Activated naive CD4-positive, alpha-beta T cell treated with anti-CD3 and anti-CD28 coated beads, Interleukin-2, amount 50 U/mL, for 24 hours (primary cell): ENCODE measurements around the gene NEU4.
A peak's percentile ranks its signal among the peaks of the same experiment; 100 is the strongest.
"Not testable (repeated sequence)": the region's sequence is repeated elsewhere in the genome, so short reads cannot be mapped to it uniquely, and the experiment has no call there.

Experiments
- H3K27ac Mint-ChIP-seq: one replicate; pipeline ENCODE4 v1.8.0; 2021; ENCODE audit warnings: mild to moderate bottlenecking, mixed read lengths
- H3K27me3 Mint-ChIP-seq: one replicate; pipeline ENCODE4 v1.8.0; 2021; ENCODE audit warnings: mixed read lengths
- H3K36me3 Mint-ChIP-seq: one replicate; pipeline ENCODE4 v1.8.0; 2021; ENCODE audit warnings: mixed read lengths
- H3K4me1 Mint-ChIP-seq: one replicate; pipeline ENCODE4 v1.8.0; 2021; ENCODE audit warnings: mixed read lengths
- H3K4me3 Mint-ChIP-seq: one replicate; pipeline ENCODE4 v1.8.0; 2021; ENCODE audit warnings: mild to moderate bottlenecking, mixed read lengths
- H3K9me3 Mint-ChIP-seq: one replicate; pipeline ENCODE4 v1.8.0; 2021; ENCODE audit warnings: mixed read lengths

NEU4 gene

DNA sequence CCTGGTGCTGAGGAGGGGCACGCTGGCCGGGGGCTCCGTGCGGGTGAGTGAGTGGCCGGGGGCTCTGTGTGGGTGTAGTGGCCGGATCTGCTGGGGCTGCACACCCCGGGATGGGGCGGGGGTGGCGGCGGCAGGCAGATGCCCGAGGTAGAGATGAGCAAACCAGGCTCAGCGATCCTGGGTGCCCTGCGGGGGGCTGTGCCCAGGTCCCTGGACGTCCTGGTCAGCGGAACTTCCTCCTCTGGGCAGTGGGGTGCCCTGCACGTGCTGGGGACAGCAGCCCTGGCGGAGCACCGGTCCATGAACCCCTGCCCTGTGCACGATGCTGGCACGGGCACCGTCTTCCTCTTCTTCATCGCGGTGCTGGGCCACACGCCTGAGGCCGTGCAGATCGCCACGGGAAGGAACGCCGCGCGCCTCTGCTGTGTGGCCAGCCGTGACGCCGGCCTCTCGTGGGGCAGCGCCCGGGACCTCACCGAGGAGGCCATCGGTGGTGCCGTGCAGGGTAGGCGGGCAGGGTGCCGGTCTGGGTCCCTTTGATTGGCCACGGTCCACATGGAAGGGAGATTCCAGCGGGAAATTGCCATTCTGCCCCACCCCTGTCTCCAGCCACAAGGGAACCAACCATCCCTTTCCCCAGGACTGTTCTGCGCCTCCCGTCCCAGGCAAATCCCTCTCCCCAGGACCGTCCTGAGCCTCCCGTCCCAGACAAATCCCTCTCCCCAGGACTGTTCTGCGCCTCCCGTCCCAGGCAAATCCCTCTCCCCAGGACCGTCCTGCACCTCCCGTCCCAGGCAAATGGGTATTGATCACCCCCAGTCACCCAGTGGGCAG is 5.9 kb downstream of the NEU4 start:
- no peaks in the 10 kb centered on the region for H3K36me3 Mint-ChIP-seq
- no peaks in the 10 kb centered on the region for H3K9me3 Mint-ChIP-seq
- no peaks in the 10 kb centered on the region for H3K27me3 Mint-ChIP-seq
- no peak overlapping the region for H3K4me3 Mint-ChIP-seq
- H3K4me1 Mint-ChIP-seq = peaks cover 7% of the 10 kb centered on the region
- no peak overlapping the region for H3K27ac Mint-ChIP-seq

DNA sequence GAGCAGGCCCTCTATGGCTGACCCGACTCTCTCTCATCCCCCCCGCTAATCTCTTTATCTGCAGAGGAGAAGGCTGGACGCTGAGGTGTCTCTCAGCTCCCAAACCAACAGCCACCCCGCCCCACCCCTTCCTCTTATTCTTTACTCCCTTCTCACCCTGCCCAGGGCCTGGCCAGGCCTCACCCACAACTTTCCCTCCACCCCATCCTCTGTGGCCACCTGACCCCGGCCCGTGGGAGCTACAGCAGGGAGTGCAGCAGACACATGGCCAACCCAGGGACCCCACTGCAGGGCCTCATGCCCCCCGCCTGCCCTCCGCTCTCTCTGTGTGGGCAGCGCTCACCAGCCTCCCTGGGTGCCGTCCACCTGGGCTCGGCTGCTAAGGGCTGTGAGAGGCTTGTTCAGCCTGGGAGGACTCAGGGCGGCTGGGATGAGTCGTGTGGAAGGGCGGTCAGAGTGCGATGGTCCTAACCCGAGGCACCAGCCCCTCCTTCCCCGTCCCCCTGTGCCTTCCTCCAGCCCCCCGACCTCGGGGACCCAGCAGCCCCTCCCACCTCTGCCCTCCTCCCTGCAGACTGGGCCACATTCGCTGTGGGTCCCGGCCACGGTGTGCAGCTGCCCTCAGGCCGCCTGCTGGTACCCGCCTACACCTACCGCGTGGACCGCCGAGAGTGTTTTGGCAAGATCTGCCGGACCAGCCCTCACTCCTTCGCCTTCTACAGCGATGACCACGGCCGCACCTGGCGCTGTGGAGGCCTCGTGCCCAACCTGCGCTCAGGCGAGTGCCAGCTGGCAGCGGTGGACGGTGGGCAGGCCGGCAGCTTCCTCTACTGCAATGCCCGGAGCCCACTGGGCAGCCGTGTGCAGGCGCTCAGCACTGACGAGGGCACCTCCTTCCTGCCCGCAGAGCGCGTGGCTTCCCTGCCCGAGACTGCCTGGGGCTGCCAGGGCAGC is 6.8 kb downstream of the NEU4 start:
- no peaks in the 10 kb centered on the region for H3K27me3 Mint-ChIP-seq
- H3K9me3 Mint-ChIP-seq = no peaks in the 10 kb centered on the region
- no peak overlapping the region for H3K27ac Mint-ChIP-seq
- no peak overlapping the region for H3K4me3 Mint-ChIP-seq
- H3K36me3 Mint-ChIP-seq = no peaks in the 10 kb centered on the region
- H3K4me1 Mint-ChIP-seq = peaks cover 7% of the 10 kb centered on the region

DNA sequence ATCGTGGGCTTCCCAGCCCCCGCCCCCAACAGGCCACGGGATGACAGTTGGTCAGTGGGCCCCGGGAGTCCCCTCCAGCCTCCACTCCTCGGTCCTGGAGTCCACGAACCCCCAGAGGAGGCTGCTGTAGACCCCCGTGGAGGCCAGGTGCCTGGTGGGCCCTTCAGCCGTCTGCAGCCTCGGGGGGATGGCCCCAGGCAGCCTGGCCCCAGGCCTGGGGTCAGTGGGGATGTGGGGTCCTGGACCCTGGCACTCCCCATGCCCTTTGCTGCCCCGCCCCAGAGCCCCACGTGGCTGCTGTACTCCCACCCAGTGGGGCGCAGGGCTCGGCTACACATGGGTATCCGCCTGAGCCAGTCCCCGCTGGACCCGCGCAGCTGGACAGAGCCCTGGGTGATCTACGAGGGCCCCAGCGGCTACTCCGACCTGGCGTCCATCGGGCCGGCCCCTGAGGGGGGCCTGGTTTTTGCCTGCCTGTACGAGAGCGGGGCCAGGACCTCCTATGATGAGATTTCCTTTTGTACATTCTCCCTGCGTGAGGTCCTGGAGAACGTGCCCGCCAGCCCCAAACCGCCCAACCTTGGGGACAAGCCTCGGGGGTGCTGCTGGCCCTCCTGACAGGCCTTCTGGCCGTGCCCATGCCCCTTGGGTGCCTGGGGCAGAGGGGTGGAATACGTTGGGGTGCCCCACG is 7.6 kb downstream of the NEU4 start:
- Mint-ChIP-seq H3K27ac (no peak overlapping the region), H3K36me3 (no peaks in the 10 kb centered on the region), H3K27me3 (no peaks in the 10 kb centered on the region), H3K4me1 (peaks cover 7% of the 10 kb centered on the region), H3K4me3 (no peak overlapping the region), H3K9me3 (no peaks in the 10 kb centered on the region)

DNA sequence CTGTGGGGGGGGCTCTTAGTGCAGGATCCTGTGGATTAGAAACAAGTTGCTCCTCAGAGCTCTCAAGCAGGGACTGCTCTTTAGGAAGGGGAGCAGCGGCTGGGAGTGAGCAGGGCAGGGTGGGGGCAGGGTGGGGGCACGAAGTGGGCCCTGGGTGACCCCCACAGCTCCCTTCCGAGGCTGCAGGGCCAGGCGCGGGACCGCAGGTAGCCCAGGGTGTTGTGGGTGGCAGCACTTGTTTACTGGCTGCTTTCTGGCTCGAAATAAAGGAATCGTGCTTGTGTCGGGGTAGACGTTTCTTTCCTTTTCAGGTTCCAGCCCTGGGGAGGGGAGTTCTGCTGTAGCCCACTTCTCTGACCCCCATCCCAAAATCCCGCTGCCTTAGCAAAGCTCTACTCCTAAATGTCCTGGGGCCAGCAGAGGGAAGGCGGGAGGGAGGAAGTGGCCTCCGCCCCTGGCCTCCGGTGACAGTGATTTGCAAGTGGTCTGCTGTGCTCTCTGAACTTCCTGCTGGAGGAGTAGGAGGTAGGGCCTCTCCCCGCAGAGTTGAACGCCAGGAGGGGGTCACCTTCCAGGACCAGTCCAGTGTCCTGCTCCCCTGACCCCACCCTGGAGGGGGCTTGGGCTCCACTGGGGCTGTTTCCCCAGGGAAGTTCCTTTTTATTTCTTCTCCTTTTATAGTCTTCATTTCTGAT is 8.3 kb downstream of the NEU4 start:
- H3K9me3 Mint-ChIP-seq = no peaks in the 10 kb centered on the region
- peaks cover 7% of the 10 kb centered on the region for H3K4me1 Mint-ChIP-seq
- no peaks in the 10 kb centered on the region for H3K36me3 Mint-ChIP-seq
- no peak overlapping the region for H3K4me3 Mint-ChIP-seq
- no peaks in the 10 kb centered on the region for H3K27me3 Mint-ChIP-seq
- peak overlapping the region; percentile 12 for H3K27ac Mint-ChIP-seq

DNA sequence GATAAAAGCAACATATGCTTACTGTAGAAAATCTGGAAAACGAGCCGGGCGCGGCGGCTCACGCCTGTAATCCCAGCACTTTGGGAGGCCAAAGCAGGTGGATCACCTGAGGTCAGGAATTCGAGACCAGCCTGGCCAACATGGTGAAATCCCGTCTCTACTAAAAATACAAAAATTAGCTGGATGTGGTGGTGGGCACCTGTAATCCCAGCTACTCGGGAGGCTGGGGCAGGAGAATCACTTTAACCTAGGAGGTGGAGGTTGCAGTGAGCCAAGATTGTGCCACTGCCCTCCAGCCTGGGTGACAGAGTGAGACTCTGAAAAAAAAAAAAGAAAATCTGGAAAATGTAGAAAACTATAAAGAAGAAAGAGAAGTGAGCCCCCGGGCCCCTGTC is 8.8 kb downstream of the NEU4 start:
- not testable (repeated sequence) for H3K27me3 Mint-ChIP-seq, H3K36me3 Mint-ChIP-seq, H3K9me3 Mint-ChIP-seq, H3K4me3 Mint-ChIP-seq
- H3K27ac Mint-ChIP-seq = peak overlapping the region; percentile 12
- peaks cover 12% of the 10 kb centered on the region for H3K4me1 Mint-ChIP-seq

DNA sequence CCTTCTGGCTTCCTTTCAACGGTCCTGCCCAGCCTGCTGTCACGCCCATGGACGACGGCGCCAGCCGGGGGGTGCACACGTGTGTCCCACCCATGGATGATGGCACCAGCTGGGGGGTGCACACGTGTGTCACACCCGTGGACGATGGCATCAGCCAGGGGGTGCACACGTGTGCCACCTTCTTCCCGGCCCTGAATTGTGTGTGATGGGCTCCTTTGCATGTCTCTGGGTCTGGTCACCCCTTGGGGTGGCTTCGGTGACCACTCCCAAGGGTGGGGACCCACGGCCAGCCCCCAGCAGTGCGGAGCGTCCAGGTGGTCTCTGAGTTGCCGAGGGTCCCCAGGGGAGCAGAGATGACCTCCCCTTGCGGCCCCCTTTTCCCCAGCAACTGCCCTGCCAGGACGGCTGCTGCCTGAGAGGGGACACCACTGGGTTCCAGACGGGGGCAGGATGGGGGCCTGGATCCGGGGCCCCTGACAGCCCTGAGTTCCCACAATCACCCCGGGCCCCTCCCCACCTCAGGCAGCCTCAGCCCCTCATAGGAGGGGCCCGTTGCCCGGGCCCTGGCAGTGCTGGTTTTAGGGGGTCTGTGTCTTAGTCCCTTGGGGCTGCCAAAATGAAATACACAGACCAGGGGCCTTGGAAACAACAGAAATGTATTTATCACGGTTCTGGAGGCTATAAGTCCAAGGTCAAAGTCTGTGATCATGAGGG is 9.4 kb downstream of the NEU4 start:
- Mint-ChIP-seq H3K4me3 (no peak overlapping the region), H3K27me3 (no peaks in the 10 kb centered on the region), H3K27ac (no peak overlapping the region), H3K9me3 (no peaks in the 10 kb centered on the region), H3K4me1 (peaks cover 15% of the 10 kb centered on the region), H3K36me3 (no peaks in the 10 kb centered on the region)

DNA sequence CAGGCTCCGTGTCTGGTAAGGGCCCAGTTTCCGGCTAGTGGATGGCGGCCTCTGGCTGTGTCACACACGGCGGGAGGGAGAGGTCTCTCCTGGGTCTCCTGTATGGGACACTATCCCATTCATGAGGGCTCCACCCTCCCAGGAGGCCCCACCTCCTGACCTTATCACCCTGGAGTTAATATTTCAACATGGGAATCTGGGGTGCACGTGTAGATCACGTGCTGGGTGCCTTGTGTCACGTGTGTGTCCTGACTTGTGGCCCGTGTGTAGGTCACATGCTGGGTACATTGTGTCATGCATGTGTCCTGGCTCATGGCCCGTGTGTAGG is 9.9 kb downstream of the NEU4 start:
- Mint-ChIP-seq H3K27ac (no peak overlapping the region), H3K9me3 (no peaks in the 10 kb centered on the region), H3K4me1 (peaks cover 15% of the 10 kb centered on the region), H3K27me3 (no peaks in the 10 kb centered on the region), H3K4me3 (no peak overlapping the region), H3K36me3 (no peaks in the 10 kb centered on the region)

DNA sequence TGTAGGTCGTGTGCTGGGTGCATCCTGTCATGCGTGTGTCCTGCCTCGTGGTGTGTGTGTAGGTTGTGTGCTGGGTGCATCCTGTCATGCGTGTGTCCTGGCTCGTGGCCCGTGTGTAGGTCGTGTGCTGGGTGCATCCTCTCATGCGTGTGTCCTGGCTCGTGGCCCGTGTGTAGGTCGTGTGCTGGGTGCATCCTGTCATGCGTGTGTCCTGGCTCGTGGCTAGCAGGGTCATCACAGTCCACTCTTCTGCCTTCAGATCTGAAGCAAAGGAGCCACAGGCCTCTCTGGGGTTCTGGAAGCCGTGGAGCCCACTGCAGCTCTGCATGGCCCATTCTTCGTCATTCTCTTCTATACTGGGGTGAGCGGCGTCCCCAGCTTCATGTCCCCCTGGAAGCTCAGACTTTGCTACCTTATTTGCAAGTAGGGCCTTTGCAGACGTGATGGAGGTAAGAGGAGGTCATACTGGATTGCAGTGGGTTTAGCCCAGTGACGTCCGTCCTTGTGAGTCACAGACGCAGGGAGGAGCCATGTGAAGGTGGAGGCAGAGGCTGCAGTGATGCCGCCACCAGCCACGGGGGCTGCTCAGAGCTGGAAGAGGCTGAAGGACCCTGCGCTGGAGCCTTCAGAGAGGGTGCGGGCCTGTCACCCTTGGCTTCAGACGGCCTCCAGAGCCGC is 11.1 kb downstream of the NEU4 start:
- H3K36me3 Mint-ChIP-seq, H3K9me3 Mint-ChIP-seq, H3K4me3 Mint-ChIP-seq, H3K27me3 Mint-ChIP-seq, H3K27ac Mint-ChIP-seq: not testable (repeated sequence)
- peaks cover 15% of the 10 kb centered on the region for H3K4me1 Mint-ChIP-seq

DNA sequence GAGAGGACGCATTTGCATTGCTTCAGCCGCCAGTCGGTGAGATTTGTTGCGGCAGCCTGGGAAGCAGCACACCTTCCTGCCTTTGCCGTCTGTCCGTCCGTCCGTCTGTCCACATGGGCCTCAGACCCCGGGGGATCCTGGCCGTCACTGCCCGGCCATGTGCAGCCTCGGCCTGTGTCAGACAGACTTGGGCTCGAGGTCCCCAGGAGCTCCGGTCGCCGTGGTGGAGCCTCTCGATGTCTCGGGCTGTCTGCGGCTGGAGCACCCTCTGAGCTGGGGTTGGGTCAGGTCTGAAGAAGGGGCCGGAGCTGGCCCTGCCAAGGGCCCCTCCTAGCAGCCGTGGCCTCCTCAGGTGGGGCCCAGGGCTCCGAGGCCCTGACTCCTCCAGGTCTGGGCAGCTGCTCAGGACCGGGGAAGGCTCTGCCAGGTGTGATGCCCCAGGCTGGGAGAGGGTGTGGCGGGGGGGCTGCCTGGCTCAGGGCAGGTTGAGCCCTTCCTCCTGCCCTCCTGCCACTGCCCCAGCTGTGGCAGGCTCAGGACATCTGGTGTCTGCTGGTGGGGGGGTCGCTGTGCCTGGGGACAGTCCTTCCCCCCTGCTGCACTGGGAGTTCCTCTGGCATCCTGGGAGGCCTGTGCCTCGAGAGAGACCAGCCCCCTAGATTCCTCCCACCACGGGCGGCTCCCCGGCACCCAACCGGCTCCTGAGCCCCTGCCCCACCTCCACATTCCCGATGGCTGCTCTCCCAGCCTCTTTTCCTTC is 11.8 kb downstream of the NEU4 start:
- peaks cover 15% of the 10 kb centered on the region for H3K4me1 Mint-ChIP-seq

DNA sequence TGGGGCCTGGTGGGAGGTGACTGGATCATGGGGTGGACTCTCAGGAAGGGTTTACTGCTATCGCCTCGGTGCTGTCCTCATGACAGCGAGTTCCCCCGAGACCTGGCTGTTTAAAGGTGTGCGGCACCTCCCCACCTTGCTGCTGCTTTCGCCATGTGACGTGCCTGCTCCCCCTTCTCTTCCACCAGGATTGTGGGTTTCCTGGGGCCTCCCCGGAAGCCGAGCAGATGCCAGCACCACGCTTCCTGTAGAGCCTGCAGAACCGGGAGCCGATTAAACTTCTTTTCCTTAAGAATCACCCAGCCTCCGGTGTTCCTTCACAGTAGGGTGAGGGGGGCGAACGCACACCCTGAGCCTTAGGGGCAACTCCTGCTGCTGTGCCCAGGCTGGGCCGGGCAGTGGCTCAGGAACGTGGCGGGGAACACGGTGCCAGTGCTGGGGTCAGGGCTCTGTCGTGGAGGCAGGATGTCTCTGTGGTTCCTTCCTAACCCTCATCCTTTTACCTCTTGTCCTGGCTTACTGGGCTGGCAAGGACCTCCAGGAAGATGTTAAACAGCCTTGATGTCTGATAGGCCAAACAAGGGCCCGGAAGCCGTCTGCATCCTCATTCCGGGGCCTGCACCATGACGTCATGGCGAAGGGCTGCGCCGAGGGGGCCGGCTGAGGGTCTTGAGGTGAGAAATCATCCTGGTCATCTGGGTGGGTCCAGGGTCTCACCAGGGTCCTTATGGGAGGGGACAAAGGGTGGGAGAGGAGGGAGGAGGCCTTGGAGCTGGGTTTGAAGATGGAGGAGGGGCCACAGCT is 12.7 kb downstream of the NEU4 start:
- H3K36me3 Mint-ChIP-seq = peaks cover 4% of the 10 kb centered on the region
- peaks cover 5% of the 10 kb centered on the region for H3K9me3 Mint-ChIP-seq
- H3K27me3 Mint-ChIP-seq = peaks cover 1% of the 10 kb centered on the region
- peaks cover 15% of the 10 kb centered on the region for H3K4me1 Mint-ChIP-seq
- no peak overlapping the region for H3K4me3 Mint-ChIP-seq
- no peak overlapping the region for H3K27ac Mint-ChIP-seq

More for the DNA sequence above, 11.8 kb downstream of the NEU4 start:
- Mint-ChIP-seq H3K27ac (no peak overlapping the region), H3K36me3 (peaks cover 4% of the 10 kb centered on the region), H3K9me3 (peaks cover 5% of the 10 kb centered on the region), H3K4me3 (no peak overlapping the region), H3K27me3 (peaks cover 1% of the 10 kb centered on the region)

DNA sequence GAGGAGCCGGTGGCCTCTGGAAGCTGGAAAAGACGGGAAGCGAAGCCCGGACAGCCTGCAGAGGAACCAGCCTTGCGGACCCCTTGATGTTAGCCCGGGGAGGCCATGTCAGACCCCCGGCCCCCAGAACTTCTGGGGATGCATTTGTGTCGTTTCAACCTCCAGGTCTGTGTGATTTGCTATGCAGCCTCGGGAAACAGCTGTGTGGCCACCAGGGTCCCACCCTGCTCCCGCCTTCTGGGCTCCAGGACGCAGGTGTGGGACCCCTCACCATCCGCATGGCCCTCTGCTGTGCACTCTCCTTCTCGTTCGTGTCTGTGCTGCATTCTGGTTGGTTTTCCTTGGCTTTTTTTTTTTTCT is 13.3 kb downstream of the NEU4 start:
- Mint-ChIP-seq H3K36me3 (peaks cover 4% of the 10 kb centered on the region), H3K4me3 (no peak overlapping the region), H3K4me1 (peaks cover 14% of the 10 kb centered on the region), H3K9me3 (peaks cover 9% of the 10 kb centered on the region), H3K27me3 (peaks cover 2% of the 10 kb centered on the region), H3K27ac (no peak overlapping the region)

DNA sequence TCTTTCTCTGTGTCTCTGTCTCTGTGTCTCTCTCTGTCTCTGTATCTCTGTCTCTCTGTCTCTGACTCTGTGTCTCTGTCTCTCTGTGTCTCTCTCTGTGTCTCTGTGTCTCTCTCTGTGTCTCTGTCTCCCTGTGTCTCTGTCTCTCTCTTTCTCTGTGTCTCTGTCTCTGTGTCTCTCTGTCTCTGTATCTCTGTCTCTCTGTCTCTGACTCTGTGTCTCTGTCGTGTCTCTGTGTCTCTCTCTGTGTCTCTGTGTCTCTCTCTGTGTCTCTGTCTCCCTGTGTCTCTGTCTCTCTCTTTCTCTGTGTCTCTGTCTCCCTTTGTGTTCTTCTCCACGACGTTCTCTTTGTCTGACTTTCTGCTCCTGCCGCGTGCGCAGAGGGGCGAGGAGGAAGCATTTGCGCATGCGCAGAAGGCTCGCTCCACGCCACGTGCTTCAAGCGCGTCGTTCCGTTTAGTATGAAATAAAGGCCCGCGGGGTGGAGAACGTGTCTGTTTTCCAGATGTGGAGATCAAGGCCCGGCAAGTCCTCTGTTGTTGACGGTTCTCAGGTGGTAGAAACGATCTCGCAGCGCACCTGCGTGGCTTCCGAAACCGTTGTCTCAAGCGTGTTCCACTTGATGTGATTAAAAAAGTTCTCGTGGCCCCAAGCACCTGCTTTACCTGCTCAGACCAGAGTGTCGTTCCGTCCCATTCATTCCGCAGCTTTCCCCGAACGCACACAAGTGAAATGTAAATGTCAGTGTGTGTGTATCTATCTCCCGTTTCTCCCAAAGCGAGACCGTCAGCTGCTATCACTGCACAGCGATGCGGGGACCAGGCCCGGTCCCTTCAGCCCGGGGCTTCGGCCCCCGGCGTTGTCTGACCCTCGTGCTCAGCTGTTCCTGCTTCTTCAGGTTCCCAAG is 14.8 kb downstream of the NEU4 start:
- not testable (repeated sequence) for H3K4me1 Mint-ChIP-seq, H3K4me3 Mint-ChIP-seq, H3K27me3 Mint-ChIP-seq, H3K36me3 Mint-ChIP-seq, H3K27ac Mint-ChIP-seq
- H3K9me3 Mint-ChIP-seq = peaks cover 13% of the 10 kb centered on the region
